Chondrocyte (in vitro differentiated cells): Measurements from ENCODE around the gene MMAB. TPM values are rescaled to one million over a fixed set of nuclear protein-coding genes. Genes with fewer than 3 reads are reported as not detected.

Experiments
- DNase-seq: peaks from one replicate; pipeline ENCODE4 v3.0.0; 2021; ENCODE audit warnings: mixed read lengths, low spot score
- H3K27ac Mint-ChIP-seq: one replicate; pipeline ENCODE4 v1.8.0; 2021; ENCODE audit warnings: mild to moderate bottlenecking, moderate library complexity, mixed read lengths; ENCODE audit not compliant: unreplicated experiment
- H3K27me3 Mint-ChIP-seq: 2 replicates; pipeline ENCODE4 v1.8.0; 2021; ENCODE audit warnings: low read depth, mixed read lengths
- H3K36me3 Mint-ChIP-seq: 2 replicates; pipeline ENCODE4 v1.8.0; 2021; ENCODE audit warnings: low read depth, mixed read lengths
- H3K4me1 Mint-ChIP-seq: 2 replicates; pipeline ENCODE4 v1.8.0; 2021; ENCODE audit warnings: low read depth, mild to moderate bottlenecking, mixed read lengths
- H3K4me3 Mint-ChIP-seq: one replicate; pipeline ENCODE4 v1.8.0; 2021; ENCODE audit warnings: mild to moderate bottlenecking, moderate library complexity, mixed read lengths; ENCODE audit not compliant: unreplicated experiment
- H3K9me3 Mint-ChIP-seq: 2 replicates; pipeline ENCODE4 v1.8.0; 2021; ENCODE audit warnings: low read depth, mixed read lengths
- CTCF ChIP-seq: fragments of 200-600 bp; sonication (generic); IDR thresholded peaks from 2 replicates; pipeline ENCODE4 v1.5.0; 2021; ENCODE audit warnings: antibody characterized with exemption, mild to moderate bottlenecking, moderate library complexity
- total RNA-seq: library from RNA; stranded (reverse); gene quantifications from 3 replicates; pipeline ENCODE4 v1.2.1, GENCODE V29; 2021

Gene MMAB
- total RNA-seq, 1 donor from 2014 or later: 23.3 TPM

GRCh38 chr12:109617491-109617890 is 44.2 kb upstream of the MMAB start:
- Mint-ChIP-seq H3K27ac (no peak overlapping the region), H3K9me3 (no peaks in the 10 kb centered on the region), H3K4me3 (no peak overlapping the region), H3K4me1 (no peaks in the 10 kb centered on the region), H3K36me3 (peaks cover 1% of the 10 kb centered on the region), H3K27me3 (peaks cover 62% of the 10 kb centered on the region)
- no peak for TF ChIP-seq CTCF
- no peak for DNase-seq

GRCh38 chr12:109615556-109616229 is 42.4 kb upstream of the MMAB start:
- no peaks in the 10 kb centered on the region for H3K36me3 Mint-ChIP-seq
- no peak for DNase-seq
- no peak overlapping the region for H3K27ac Mint-ChIP-seq
- peaks cover 52% of the 10 kb centered on the region for H3K27me3 Mint-ChIP-seq
- H3K9me3 Mint-ChIP-seq: no peaks in the 10 kb centered on the region
- no peaks in the 10 kb centered on the region for H3K4me1 Mint-ChIP-seq
- no peak for TF ChIP-seq CTCF
- no peak overlapping the region for H3K4me3 Mint-ChIP-seq

GRCh38 chr12:109613649-109614455 is 40.5 kb upstream of the MMAB start:
- no peaks in the 10 kb centered on the region for H3K36me3 Mint-ChIP-seq
- no peak for TF ChIP-seq CTCF
- H3K4me1 Mint-ChIP-seq: no peaks in the 10 kb centered on the region
- H3K27me3 Mint-ChIP-seq: peaks cover 45% of the 10 kb centered on the region
- H3K27ac Mint-ChIP-seq: no peak overlapping the region
- H3K9me3 Mint-ChIP-seq: no peaks in the 10 kb centered on the region
- DNase-seq: no peak
- H3K4me3 Mint-ChIP-seq: no peak overlapping the region

GRCh38 chr12:109612975-109613502 is 39.7 kb upstream of the MMAB start:
- Mint-ChIP-seq H3K27me3 (peaks cover 45% of the 10 kb centered on the region), H3K27ac (no peak overlapping the region), H3K9me3 (no peaks in the 10 kb centered on the region), H3K36me3 (no peaks in the 10 kb centered on the region), H3K4me1 (no peaks in the 10 kb centered on the region), H3K4me3 (no peak overlapping the region)
- peak; percentile 58 for TF ChIP-seq CTCF
- no peak for DNase-seq

GRCh38 chr12:109612003-109612402 is 38.7 kb upstream of the MMAB start:
- Mint-ChIP-seq H3K27ac (no peak overlapping the region), H3K9me3 (no peaks in the 10 kb centered on the region), H3K4me3 (no peak overlapping the region), H3K4me1 (no peaks in the 10 kb centered on the region), H3K27me3 (peaks cover 41% of the 10 kb centered on the region), H3K36me3 (no peaks in the 10 kb centered on the region)
- no peak for DNase-seq
- no peak for TF ChIP-seq CTCF
